Right ventricle myocardium inferior (tissue), 1 donor: ENCODE results near the gene CYTH3. TPM values are rescaled to one million over a fixed set of nuclear protein-coding genes. Genes with fewer than 3 reads are reported as not detected.

ENCODE experiments used
- ATAC-seq: fragments of 200-7000 bp; cut with Tn5 transposase; one replicate; pipeline ENCODE4 v1.9.1; 2020; ENCODE audit warnings: mild to moderate bottlenecking, moderate library complexity
- DNase-seq: peaks from one replicate; pipeline ENCODE4 v3.0.0; 2021; ENCODE audit errors: missing footprints
- intact Hi-C: fragments of 100-400 bp; cut with DNase I; formaldehyde crosslinking; loops from one replicate; pipeline ENCODE4 v1.11.0; 2022
- total RNA-seq: library from RNA; stranded (reverse); fragmentation: NEBNext Ultra II Directional; extraction: Animal tissue kit (Norgen Biotek cat#: 25700); gene quantifications from one replicate; pipeline ENCODE4 v1.2.1, GENCODE V29; 2021
- donor health status: DM: no; HTN: yes; CAD: no; lungs with severe emphysema.

CYTH3 gene
- total RNA-seq, 1 donor from 2014 or later = 30.3 TPM

- no peak for DNase-seq
- no peak for ATAC-seq
- intact Hi-C loops = no loop called here
Measured at GRCh38 chr7:6179620-6180343, 92.6 kb downstream of the CYTH3 start.

GRCh38 chr7:6178298-6179029 is 94.0 kb downstream of the CYTH3 start:
- no peak for DNase-seq
- ATAC-seq = peak; percentile 66
- intact Hi-C loops = no loop called here

DNA sequence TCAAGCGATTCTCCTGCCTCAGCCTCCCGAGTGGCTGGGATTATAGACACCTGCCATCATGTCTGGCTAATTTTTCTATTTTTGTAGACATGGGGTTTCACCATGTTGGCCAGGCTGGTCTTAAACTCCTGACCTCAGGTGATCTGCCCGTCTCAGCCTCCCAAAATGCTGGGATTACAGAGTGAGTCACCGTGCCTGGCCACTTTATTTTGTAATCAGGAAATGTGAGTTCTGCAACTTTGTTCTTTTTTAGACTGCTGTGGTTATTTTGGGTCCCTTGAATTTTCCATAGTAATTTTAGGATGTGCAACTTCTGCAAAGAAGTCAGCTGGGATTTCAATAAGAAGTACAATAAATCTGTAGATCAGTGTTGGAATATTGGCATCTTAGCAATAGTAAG is 96.8 kb downstream of the CYTH3 start:
- intact Hi-C loops = no loop called here
- no peak for DNase-seq
- ATAC-seq = no peak

GRCh38 chr7:6172910-6173295 is 99.5 kb downstream of the CYTH3 start:
- no peak for DNase-seq
- intact Hi-C loops = no loop called here
- no peak for ATAC-seq

GRCh38 chr7:6172224-6172909 is 100.1 kb downstream of the CYTH3 start:
- intact Hi-C loops = no loop called here
- no peak for ATAC-seq
- DNase-seq = no peak

GRCh38 chr7:6171532-6172223 is 100.7 kb downstream of the CYTH3 start:
- DNase-seq (no peak), ATAC-seq (no peak)
- intact Hi-C loops = no loop called here

GRCh38 chr7:6170571-6171531 is 101.6 kb downstream of the CYTH3 start:
- ATAC-seq (no peak), DNase-seq (no peak)
- intact Hi-C loops = no loop called here

GRCh38 chr7:6169805-6170520 is 102.5 kb downstream of the CYTH3 start:
- intact Hi-C loops = loop anchor here (5.0 kb wide), 1 partner anchor 52 kb away; no protein-coding TSS in a partner anchor
- DNase-seq (no peak), ATAC-seq (no peak)

- peak; percentile 20 for ATAC-seq
- intact Hi-C loops = loop anchor here (5.0 kb wide), 1 partner anchor 54 kb away; no protein-coding TSS in a partner anchor
Measured at GRCh38 chr7:6168477-6168868, 104.0 kb downstream of the CYTH3 start.

GRCh38 chr7:6167587-6168476 is 104.6 kb downstream of the CYTH3 start:
- ATAC-seq (peak; percentile 11), DNase-seq (no peak)
- intact Hi-C loops = loop anchor here (2.0 to 5.0 kb wide), 2 partner anchors 54 to 103 kb away; no protein-coding TSS in a partner anchor

More at GRCh38 chr7:6168477-6168868, 104.0 kb downstream of the CYTH3 start:
- DNase-seq = no peak

DNA sequence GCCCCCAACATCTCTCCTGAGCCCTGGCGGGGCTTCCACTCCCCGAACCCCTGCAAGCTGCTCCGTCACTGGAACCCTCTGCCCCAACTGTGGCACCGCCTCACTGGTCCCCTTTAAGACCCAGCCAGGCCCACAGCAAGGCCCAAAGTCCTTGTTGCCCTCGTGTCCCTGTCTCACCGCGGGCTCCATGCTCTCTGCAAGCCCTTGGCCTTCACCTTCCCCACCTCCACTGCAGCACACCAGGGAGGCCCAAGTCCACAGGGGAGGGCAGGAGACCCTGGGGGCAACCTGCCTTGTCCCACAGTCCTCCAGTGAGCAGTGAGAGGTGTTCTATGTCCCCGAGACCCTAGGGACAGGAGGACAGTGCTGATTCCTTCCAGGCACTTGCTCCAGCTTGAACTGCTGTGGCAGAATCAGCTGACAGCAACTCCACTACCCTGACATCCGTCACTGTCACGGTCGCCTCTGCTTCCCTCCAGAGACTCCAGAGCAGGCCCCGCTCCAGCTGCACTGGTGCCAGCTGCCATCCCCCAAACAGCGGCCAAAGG is 105.3 kb downstream of the CYTH3 start:
- intact Hi-C loops = loop anchor here (2.0 to 5.0 kb wide), 2 partner anchors 55 to 104 kb away; no protein-coding TSS in a partner anchor
- no peak for DNase-seq
- peak; percentile 67 for ATAC-seq

- intact Hi-C loops = loop anchor here (2.0 to 5.0 kb wide), 2 partner anchors 56 to 104 kb away; no protein-coding TSS in a partner anchor
- DNase-seq = no peak
- no peak for ATAC-seq
Measured at GRCh38 chr7:6166443-6166891, 106.0 kb downstream of the CYTH3 start.

DNA sequence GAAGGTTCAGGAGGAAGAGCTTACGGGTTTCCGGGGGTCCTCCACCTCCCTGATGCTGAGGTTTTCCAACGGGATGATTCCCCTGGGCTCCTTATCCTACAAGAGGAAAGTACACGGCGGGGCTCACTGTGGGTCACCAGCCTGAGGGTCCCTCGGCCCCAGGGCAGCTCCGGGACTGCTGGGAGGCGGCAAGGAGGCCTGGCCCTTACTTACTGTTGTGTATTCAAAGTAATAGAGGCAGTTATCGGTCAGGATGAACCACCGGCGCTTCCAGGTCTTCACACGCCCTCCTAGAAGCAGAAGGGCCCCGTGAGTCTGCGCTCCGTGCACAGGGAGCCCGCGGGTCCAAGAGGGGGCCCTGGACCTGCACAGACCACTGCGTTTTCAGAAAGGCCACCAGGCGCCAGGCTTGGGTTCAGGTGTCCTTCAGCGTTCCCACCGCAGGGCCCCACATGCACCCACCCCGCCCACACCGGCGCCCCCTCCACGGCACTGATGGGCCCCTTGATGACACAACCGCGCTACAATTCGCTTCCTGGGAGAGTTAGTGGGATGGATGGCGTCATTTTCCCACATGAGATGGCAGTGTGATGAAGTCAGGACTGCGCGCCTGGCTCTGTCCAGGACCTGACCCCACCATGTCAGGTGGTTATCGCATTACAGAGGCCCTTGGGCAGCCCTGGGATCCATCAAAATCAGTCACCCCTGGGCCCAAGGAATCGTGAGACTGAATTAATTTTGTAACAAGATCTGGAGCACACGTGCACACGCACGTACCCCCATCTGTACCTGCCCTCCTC is 106.7 kb downstream of the CYTH3 start:
- intact Hi-C loops = loop anchor here (2.0 to 5.0 kb wide), 2 partner anchors 57 to 105 kb away; no protein-coding TSS in a partner anchor
- ATAC-seq = no peak
- no peak for DNase-seq

GRCh38 chr7:6165075-6165474 is 107.3 kb downstream of the CYTH3 start:
- no peak for ATAC-seq
- intact Hi-C loops = loop anchor here (5.0 kb wide), 1 partner anchor 57 kb away; no protein-coding TSS in a partner anchor
- DNase-seq = no peak

DNA sequence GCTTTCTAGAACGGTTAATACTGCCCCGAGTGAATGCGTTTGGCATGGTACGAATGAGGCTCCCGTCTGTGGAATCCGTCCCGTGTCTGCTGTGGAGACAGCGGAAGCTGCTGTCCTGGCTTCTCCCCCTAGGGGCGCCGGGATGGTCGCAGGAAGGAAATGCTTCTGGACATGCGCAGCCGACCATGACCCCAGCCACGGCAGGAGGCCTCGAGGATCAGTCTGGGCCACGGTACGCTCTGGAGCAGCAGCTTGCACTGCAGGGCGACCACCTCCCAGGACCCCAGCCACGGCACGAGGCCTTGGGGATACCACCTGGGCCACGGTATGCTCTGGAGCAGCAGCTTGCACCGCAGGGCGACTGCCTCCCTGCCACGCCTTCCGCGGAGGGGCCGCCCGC is 107.9 kb downstream of the CYTH3 start:
- intact Hi-C loops = loop anchor here (5.0 kb wide), 1 partner anchor 68 kb away; no protein-coding TSS in a partner anchor
- ATAC-seq (no peak), DNase-seq (no peak)
